Activated T-cell treated with anti-CD3 and anti-CD28 coated beads, Interleukin-2, amount 50 U/mL, for 4 hours (primary cell): ENCODE data around the gene KEL. TPM values are rescaled to one million over a fixed set of nuclear protein-coding genes. Genes with fewer than 3 reads are reported as not detected.
A peak's percentile ranks its signal among the peaks of the same experiment; 100 is the strongest.

Experiments used
- ATAC-seq, 2 donors: fragments of 200-7000 bp; cut with Tn5 transposase; one replicate each; pipeline ENCODE4 v1.10.0; 2021
- DNase-seq: peaks from one replicate; pipeline ENCODE4 v3.0.0-alpha.2; 2020
- H3K27me3 Mint-ChIP-seq: one replicate; pipeline ENCODE4 v1.8.0; 2021; ENCODE audit warnings: low read depth, mixed read lengths
- H3K36me3 Mint-ChIP-seq: one replicate; pipeline ENCODE4 v1.8.0; 2022; ENCODE audit warnings: mixed read lengths; ENCODE audit not compliant: insufficient read depth
- H3K4me1 Mint-ChIP-seq: one replicate; pipeline ENCODE4 v1.8.0; 2021; ENCODE audit warnings: low read depth, mixed read lengths
- H3K4me3 Mint-ChIP-seq: one replicate; pipeline ENCODE4 v1.8.0; 2021; ENCODE audit warnings: mild to moderate bottlenecking, moderate library complexity, mixed read lengths
- H3K9me3 Mint-ChIP-seq: one replicate; pipeline ENCODE4 v1.8.0; 2021; ENCODE audit warnings: mixed read lengths
- total RNA-seq, 3 donors: library from RNA; stranded (reverse); gene quantifications; one replicate each; pipeline ENCODE4 v1.2.1, GENCODE V29; 2021

Gene KEL
- total RNA-seq, 3 donors from 2014 or later = 0.33 TPM; not detected in 2

DNA sequence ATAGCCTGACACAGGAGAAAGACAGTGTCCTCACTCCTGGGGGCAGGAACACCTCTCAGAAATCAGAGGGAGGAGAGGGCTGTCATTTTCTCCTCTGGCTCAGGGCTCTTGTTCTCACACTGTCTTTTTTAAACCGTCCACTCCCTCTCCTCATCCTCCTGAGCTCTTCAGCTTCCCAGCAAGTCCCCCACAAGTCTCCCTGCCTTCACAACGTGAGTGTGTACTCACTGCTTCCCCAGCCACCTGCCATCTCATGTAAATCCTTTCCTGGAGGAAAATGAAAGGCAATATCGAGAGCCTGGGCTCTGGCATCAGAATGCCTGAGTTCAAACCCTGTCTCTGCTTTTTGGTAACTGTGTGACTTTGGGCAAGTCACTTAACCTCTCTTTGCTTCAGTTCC is 17.2 kb downstream of the KEL start:
- Mint-ChIP-seq H3K4me3 (no peak overlapping the region), H3K27me3 (peaks cover 8% of the 10 kb centered on the region), H3K36me3 (no peaks in the 10 kb centered on the region), H3K4me1 (no peaks in the 10 kb centered on the region), H3K9me3 (no peaks in the 10 kb centered on the region)
- DNase-seq (no peak), ATAC-seq (no peak)

DNA sequence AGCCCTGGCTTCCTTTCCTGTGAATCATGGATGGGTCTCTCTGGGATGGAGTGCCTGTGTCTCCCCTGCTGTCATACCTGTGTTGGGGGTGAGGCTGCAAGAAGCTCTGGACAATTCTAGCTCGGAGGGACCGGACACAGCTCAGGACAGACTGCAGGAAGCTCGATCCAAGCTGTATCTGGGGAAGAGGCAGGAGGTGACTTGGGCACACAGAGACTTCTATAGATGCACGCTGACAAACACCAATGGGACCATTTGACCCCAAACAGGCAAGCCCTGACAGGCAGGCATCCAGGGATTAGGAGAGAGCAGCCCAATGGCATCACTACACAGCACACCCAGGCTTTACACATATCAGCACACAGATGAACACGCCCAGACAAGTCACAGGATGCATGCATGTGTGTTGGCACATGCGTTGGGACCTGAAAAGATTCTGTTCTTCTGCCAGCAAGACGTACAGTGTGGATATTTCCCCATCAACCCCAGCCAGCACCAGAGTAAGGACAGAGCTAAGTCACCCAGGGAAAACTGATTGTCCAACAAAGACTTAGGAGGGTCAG is 18.4 kb downstream of the KEL start:
- Mint-ChIP-seq H3K36me3 (no peaks in the 10 kb centered on the region), H3K27me3 (peaks cover 5% of the 10 kb centered on the region), H3K4me3 (no peak overlapping the region), H3K9me3 (no peaks in the 10 kb centered on the region), H3K4me1 (no peaks in the 10 kb centered on the region)
- ATAC-seq = no peak
- DNase-seq = no peak

DNA sequence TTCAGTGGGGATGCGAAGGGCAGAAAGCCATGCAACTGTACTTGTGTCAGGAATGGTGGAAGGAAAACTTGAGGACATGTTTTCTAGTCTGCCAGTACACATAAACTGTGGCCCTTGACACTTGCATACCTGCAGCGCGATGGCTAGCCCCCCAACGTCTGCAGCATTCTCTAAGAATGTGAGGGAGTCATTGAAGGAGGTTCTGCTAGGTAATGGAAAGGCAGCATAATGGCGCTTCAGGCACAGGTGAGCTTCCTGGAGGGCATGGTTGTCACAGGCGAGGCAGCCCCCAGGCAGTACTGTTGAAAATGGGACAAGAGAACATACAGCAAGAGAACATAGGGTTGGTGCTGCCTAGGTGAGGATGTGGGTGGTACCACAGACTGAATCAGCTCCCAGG is 19.4 kb downstream of the KEL start:
- H3K36me3 Mint-ChIP-seq = no peaks in the 10 kb centered on the region
- H3K9me3 Mint-ChIP-seq = no peaks in the 10 kb centered on the region
- DNase-seq = no peak
- H3K4me3 Mint-ChIP-seq = no peak overlapping the region
- no peak for ATAC-seq
- H3K27me3 Mint-ChIP-seq = peaks cover 5% of the 10 kb centered on the region
- no peaks in the 10 kb centered on the region for H3K4me1 Mint-ChIP-seq

DNA sequence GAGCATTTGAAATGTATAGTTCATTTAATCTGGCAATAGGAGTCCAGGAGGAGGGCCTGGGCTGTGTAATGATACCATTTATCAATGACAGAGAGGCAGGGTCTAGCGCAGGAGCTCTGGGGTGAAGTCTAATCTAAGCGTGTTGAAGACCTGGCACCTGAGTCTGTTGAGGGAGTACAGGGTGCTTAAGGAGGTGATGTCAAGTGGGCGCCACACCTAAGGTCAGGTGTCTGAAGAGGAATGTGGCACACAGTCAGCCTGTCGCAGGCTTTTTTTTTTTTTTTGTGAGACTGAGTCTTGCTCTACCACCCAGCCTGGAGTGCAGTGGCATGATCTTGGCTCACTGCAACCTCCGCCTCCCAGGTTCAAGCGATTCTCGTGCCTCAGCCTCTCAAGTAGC is 20.6 kb downstream of the KEL start:
- no peak overlapping the region for H3K4me3 Mint-ChIP-seq
- ATAC-seq = no peak
- no peaks in the 10 kb centered on the region for H3K4me1 Mint-ChIP-seq
- no peaks in the 10 kb centered on the region for H3K36me3 Mint-ChIP-seq
- peaks cover under 1% of the 10 kb centered on the region for H3K27me3 Mint-ChIP-seq
- DNase-seq = no peak
- H3K9me3 Mint-ChIP-seq = no peaks in the 10 kb centered on the region

DNA sequence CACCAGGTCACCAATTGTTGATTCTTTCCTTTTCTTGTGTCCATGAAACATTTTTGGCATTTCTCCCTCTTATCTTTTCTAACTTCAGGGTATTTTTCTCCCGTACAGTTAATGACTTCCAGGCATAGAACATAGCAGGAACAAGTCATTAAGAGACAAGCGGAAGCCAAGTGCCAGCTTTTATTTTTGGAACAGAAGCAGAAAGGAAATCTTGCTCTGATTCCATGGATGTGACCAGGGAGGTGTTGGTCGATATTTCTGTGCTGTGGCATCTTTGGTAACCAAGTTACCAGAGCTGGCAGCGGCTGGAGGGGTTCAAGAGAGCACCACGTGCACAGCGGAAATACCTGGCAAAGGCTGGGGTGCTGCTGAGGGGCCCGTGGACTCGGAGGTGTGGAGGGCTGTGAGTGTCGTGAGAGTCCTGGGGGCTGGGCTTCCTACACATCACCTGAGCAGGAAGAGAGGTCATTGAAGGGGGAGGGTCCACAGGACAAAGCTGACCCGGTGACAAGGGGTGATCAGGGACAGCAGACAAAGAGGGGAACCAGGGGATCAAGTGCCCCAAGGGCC is 21.1 kb downstream of the KEL start:
- Mint-ChIP-seq H3K4me1 (no peaks in the 10 kb centered on the region), H3K4me3 (no peak overlapping the region), H3K36me3 (no peaks in the 10 kb centered on the region), H3K27me3 (no peaks in the 10 kb centered on the region), H3K9me3 (no peaks in the 10 kb centered on the region)
- no peak for DNase-seq
- ATAC-seq = no peak

DNA sequence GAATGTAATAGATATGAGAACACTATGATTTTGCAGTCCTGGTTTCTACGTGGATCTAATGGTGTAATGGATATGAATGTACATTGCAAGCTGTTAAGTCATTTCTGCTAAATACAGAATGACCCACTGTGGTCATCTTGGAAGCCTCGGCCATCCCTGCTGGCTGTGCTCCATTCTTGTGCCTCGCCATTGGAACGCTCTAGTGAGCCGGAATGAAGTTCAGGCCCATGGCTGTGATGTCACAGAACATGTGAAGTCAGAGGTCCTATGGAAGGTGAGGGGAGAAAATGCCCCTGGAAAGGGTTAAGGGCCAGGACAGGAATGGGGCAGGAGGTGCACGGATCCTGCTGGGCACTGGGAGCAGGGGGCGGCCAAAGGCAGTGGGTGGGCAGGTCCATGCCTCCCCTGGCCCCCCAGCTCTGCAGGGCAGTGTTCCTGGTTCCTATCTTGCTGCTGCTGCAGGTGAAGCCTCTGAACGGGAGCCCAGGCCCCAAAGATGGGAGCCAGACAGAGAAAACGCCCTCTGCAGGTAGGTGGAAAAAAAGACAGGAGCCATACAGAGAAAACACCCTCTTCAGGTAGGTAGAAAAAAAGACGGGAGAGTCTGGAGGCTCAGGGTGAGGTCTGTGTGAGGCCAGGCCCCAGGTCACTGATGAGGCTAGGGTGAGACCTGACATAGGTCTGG is 22.8 kb downstream of the KEL start, which contains the start of gene LLCFC1:
Gene LLCFC1, plus strand, starts transcription at position 259 of the 685 bp plus-strand sequence. Its CDS starts 138 bp downstream, at position 397.
- H3K4me3 Mint-ChIP-seq = no peak within 1 kb of the TSS
- no peaks in the 10 kb centered on the region for H3K36me3 Mint-ChIP-seq
- H3K27me3 Mint-ChIP-seq = peaks cover 2% of the 10 kb centered on the region
- H3K9me3 Mint-ChIP-seq = no peaks in the 10 kb centered on the region
- no peaks in the 10 kb centered on the region for H3K4me1 Mint-ChIP-seq
- no peak for DNase-seq
- peak in 1 of 2 donors; percentile 50 for ATAC-seq

DNA sequence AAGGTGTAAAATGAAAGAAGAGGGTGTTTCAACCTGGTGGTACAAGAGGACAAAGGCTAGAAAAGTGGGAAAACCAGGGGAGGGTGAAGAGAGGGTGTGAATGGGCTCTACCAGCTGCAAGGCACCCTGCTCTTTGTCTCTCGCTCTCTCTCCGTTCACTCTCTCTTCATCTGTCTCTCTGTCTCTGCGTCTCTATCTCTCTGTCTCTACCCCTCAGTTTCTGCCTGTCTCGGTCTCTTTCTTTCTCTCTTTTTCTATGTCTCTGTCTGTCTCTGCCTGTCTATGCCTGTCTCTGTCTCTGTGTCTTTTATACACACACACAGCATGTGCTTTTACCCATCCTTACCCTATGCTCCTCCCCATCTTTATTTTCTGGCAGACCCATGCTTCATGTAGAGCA is 23.6 kb downstream of the KEL start:
- Mint-ChIP-seq H3K4me3 (no peak overlapping the region), H3K36me3 (no peaks in the 10 kb centered on the region), H3K27me3 (peaks cover 2% of the 10 kb centered on the region), H3K4me1 (no peaks in the 10 kb centered on the region), H3K9me3 (no peaks in the 10 kb centered on the region)
- DNase-seq (no peak), ATAC-seq (no peak)

DNA sequence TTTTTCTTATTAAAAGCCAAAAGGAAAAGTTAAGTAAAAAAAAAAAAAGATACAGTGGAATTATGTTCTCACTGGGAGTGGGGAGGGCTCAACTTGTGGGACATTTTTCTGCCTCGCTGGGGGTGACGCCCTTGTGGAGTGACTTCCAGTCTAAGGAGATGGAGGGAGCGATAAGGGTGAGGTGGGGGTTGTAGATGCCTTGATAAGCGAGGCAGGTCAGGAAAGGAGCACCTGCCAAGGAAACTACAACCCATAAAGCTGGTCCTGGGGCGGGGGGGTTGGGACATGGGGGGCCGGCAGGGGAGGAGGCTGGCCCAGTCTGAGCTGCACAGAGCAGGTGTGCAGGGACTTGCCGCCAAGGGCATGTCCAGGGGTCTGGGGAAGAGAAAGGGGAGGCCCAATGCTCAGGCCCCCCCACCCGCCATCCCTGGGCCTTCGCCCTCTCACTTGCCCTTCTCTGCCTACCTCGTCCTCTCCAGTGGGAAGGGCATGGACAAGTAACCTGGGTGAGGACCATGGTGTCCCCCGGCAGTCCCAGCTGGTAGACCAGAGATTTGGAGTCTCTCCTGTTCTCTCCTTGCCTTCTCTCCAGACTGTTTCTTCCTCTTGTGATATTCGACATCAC is 26.1 kb downstream of the KEL start:
- DNase-seq (no peak), ATAC-seq (no peak)
- H3K36me3 Mint-ChIP-seq = no peaks in the 10 kb centered on the region
- peaks cover 4% of the 10 kb centered on the region for H3K27me3 Mint-ChIP-seq
- H3K4me3 Mint-ChIP-seq = no peak overlapping the region
- no peaks in the 10 kb centered on the region for H3K9me3 Mint-ChIP-seq
- H3K4me1 Mint-ChIP-seq = no peaks in the 10 kb centered on the region

DNA sequence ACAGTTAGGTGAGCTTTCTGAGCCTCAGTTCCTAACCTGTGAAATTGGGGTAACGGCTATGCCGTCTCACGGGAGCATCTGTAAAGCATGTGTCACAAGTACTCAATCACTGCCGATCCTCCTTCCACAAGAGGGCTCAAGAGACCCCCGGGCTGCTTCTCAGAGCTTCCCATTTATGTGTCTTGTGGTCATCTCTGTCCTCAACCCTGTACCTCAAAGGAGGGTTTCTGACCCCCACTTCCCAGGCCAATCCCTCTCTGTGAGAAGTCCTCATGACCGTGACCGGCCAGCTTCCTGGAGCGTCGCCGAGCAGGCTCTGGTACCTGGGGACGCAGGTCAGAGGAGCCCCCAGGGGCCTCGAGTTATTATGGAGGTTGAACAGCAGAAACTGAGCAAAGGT is 28.1 kb downstream of the KEL start:
- Mint-ChIP-seq H3K36me3 (no peaks in the 10 kb centered on the region), H3K4me3 (no peak overlapping the region), H3K27me3 (peaks cover 4% of the 10 kb centered on the region), H3K4me1 (no peaks in the 10 kb centered on the region), H3K9me3 (no peaks in the 10 kb centered on the region)
- ATAC-seq (no peak), DNase-seq (no peak)

DNA sequence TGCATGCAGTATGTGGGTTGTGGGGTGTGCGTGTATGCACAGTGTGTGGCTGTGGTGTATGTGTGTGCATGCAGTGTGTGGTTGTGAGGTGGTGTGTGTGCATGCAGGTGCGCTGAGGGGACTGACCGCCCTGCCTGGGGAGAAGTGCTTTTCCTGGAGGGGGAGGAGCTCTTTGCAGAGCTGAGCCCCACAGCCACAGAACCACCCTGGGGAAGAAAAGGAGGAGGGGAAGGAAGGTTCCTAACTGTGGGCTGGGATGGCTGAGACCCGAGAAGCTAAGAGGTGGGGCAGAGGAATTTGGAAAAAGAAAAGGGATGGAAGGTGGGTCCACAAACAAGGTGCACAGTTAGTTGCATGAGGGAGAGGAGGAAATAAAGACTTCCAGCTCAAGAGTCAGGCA is 28.5 kb downstream of the KEL start, which contains the start of gene TRPV5:
Gene TRPV5, minus strand, starts transcription at position 123 of the 400 bp plus-strand sequence. CDS start 287 bp downstream, outside the sequence.
- Mint-ChIP-seq H3K4me1 (no peaks in the 10 kb centered on the region), H3K9me3 (no peaks in the 10 kb centered on the region), H3K4me3 (no peak within 1 kb of the TSS), H3K36me3 (no peaks in the 10 kb centered on the region), H3K27me3 (peaks cover 4% of the 10 kb centered on the region)
- ATAC-seq (no peak), DNase-seq (no peak)

DNA sequence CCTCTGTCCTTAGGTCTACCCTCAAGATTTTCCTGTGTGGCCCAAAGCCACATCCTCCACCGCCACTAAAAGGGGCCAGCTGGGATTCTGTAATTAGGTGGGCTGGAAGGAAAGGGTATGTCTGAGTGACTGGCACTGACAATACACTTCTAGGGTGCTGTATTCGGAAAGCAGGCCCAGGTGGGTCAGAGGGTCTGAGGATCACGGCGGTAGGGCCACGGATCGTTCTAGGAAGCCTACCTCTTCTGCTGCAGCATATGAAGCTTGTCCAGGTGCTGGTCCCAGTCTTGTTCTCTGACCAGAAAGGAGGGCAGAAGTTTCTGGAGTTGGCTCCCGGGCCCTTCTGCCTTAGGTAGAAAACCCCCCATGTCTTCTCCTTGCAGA is 29.1 kb downstream of the KEL start:
- ATAC-seq = no peak
- Mint-ChIP-seq H3K36me3 (no peaks in the 10 kb centered on the region), H3K4me3 (no peak overlapping the region), H3K27me3 (peaks cover 4% of the 10 kb centered on the region), H3K4me1 (no peaks in the 10 kb centered on the region), H3K9me3 (no peaks in the 10 kb centered on the region)
- DNase-seq = no peak

DNA sequence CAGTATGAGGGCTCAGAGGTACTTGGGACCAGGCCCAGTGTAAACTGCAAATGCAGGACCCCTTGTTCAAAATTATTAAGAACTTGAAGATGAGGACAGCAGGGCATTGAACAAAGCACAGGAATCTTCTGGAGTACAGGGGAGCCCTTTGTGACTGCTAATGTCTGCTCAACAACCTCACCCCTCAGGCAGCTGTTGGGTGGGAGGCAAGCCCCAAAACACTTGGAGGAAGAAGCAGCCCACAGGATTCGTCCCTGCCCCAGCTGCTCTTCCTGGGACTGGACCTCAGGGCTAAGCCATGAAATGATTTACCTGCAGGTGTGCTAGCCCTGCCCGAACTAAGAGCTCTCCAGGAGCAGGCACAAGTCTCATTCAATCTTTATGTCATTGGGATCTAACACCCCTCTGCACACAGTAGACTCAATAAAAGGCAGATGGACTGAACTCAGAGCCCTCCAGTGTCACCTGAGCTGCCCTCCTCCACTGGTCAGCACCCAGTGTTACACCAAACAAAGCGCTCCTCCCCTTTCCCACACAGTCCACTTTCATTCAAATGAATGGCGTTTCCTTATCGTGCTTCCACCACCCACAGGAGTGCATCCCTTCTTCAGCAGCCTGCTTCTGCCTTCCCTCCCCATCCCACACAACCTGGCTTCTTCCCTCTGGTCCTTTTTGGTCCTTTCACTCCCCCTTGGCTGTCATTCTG is 29.6 kb downstream of the KEL start:
- no peaks in the 10 kb centered on the region for H3K4me1 Mint-ChIP-seq
- no peak for DNase-seq
- peaks cover 4% of the 10 kb centered on the region for H3K27me3 Mint-ChIP-seq
- H3K36me3 Mint-ChIP-seq = no peaks in the 10 kb centered on the region
- no peak for ATAC-seq
- H3K4me3 Mint-ChIP-seq = no peak overlapping the region
- H3K9me3 Mint-ChIP-seq = no peaks in the 10 kb centered on the region

DNA sequence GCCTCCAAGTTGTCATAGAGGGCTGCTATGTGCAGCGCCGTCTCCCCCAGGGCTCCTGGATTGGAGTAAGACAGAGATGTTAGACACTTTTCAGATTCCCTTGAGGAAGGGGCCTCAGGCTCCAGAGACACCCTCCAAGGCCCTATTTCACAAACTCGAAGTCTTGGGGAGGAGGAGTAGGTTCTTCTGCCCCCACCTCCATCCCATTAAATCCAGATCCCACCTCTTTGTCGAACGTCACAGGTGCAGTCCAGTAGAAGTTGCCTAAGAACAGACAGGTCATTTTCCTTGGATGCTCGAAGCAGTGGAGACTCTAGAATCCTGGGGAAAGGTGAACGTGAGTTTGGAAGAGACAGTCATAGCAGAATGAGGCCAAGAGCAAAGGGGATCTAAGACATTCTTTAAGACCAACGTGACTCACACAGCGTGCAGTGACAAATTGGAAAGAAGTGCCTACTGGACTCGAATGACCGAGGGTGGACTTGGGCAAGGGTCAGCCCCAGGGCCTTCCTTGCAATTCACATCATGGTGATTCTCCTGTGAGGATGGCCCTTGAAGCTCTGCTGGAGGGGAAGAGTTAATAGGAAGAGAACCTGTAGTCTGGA is 31.9 kb downstream of the KEL start:
- Mint-ChIP-seq H3K4me3 (no peak overlapping the region), H3K9me3 (no peaks in the 10 kb centered on the region), H3K27me3 (peaks cover 2% of the 10 kb centered on the region), H3K4me1 (no peaks in the 10 kb centered on the region), H3K36me3 (no peaks in the 10 kb centered on the region)
- DNase-seq (no peak), ATAC-seq (no peak)

DNA sequence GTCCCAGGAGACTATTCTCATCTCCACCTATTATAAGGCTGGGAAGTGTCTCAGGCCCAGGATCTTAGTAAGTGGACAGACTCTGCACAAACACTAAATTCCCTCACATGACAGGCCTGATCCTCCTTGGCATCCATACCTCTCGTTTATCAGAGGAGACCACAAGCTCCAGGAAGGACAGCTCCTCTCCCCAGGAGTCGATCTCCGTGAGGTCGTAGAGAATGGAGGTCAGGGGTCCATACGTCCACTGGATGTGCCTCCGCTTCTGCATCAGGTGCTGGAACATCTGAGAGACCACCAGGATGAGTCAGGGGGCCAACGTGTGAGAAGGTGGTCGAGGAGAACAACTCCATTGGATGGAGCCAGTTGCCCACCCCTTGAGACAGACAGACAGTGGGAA is 34.2 kb downstream of the KEL start:
- Mint-ChIP-seq H3K4me1 (no peaks in the 10 kb centered on the region), H3K27me3 (peaks cover under 1% of the 10 kb centered on the region), H3K36me3 (no peaks in the 10 kb centered on the region), H3K9me3 (no peaks in the 10 kb centered on the region), H3K4me3 (no peak overlapping the region)
- ATAC-seq = no peak
- DNase-seq = no peak
